ENCODE data around the gene TPRG1. TPM values are rescaled to one million over a fixed set of nuclear protein-coding genes. Genes with fewer than 3 reads are reported as not detected.

Gene TPRG1
- total RNA-seq, 2 donors from 2014 or later = 1.1 to 1.8 TPM

DNA sequence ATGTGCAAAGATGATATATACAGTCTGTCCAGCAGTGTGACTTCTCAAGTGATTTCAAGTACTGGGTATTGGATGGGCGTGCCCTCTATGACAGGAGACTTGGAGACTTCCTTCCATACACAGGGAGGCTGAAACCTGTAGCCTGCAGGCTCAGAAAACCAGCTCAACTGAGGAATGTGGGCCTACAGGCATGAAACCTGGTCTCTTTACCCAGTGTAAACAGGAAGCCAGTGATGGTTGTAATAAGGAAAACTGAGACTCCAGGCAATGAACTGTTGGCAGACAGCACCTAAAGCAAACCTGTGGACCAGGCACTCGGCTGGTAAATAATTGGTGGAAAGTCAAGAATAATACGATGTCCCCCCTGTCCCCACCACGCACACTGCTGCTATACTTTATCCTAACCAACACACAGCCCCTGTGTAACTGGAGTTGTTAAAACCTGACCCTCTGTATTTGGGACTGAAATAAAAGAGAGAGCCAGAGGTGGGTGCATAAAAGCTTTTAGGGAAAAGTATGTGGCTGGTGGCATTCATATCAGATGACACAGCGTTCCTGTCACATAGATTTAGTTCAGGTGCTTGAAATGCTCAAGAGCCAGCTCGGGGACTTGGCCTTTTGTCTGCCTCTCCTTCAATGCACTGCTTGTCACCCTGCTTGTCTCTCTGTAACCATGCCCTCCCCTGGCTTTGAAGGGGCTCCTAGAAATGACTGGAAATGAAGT lies 144.7 kb downstream of the TPRG1 start:
- H3K9ac ChIP-seq (ENCODE audit: low read depth in 2 of 2, low read length in 2 of 2) = peak overlapping the region in 1 of 2 donors; percentile 55
- H3K27ac ChIP-seq = peak overlapping the region; percentile 65
- H3K4me3 ChIP-seq = no peak overlapping the region
- H3K27me3 ChIP-seq = no peaks in the 10 kb centered on the region
- H3K9me3 ChIP-seq = no peaks in the 10 kb centered on the region
- peak; percentile 72 for DNase-seq
- no peak for TF ChIP-seq CTCF (IDR thresholded peaks at IDR 0.05)
- no peaks in the 10 kb centered on the region for H3K4me1 ChIP-seq
- intact Hi-C loops (cut with DNase I) = no loop called here
- no peaks in the 10 kb centered on the region for H3K36me3 ChIP-seq

DNA sequence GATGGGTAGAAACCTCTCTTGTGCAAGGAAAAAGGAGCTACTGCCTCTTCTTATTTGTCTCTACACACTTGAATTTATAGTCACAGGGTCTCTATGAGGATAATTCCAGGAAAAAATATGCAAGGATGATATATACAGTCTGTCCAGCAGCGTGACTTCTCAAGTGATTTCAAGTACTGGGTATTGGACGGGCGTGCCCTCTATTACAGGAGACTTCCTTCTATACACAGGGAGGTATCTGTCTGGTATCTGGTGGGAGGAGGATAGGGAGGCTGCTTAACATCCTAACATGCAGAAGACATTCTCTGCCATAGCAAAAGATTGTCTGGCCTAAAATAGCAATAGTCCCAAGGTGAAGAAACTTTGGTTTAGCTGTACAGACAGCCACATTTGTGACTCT lies 146.1 kb downstream of the TPRG1 start:
- Histone ChIP-seq H3K9me3 (no peaks in the 10 kb centered on the region), H3K4me3 (no peak overlapping the region), H3K4me1 (no peaks in the 10 kb centered on the region), H3K36me3 (no peaks in the 10 kb centered on the region), H3K27ac (no peak overlapping the region), H3K9ac (ENCODE audit: low read depth in 2 of 2, low read length in 2 of 2) (no peak overlapping the region), H3K27me3 (no peaks in the 10 kb centered on the region)
- intact Hi-C loops (cut with DNase I) = no loop called here
- no peak for TF ChIP-seq CTCF (IDR thresholded peaks at IDR 0.05)
- DNase-seq = no peak

DNA sequence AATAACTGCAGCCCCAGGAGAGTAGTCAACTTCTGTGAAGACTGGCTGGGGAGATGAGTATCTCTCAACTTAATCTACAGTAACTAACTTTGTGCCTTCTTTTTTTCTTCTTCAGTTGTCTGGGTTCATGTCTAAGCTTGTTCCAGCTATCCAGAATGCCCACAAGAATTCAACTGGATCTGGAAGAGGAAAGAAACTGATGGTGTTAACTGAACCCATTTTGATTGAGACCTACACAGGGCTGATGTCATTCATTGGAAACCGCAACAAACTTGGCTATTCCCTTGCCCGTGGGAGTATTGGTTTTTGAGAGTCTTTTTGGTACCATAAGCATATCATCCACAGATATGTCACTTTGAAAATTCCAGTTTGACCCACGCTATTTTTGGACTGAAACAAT lies 148.7 kb downstream of the TPRG1 start:
- no peak overlapping the region for H3K9ac ChIP-seq (ENCODE audit: low read depth in 2 of 2, low read length in 2 of 2)
- H3K9me3 ChIP-seq = no peaks in the 10 kb centered on the region
- no peaks in the 10 kb centered on the region for H3K36me3 ChIP-seq
- H3K27me3 ChIP-seq = no peaks in the 10 kb centered on the region
- intact Hi-C loops (cut with DNase I) = no loop called here
- H3K4me3 ChIP-seq = no peak overlapping the region
- H3K27ac ChIP-seq = no peak overlapping the region
- peaks cover 6% of the 10 kb centered on the region for H3K4me1 ChIP-seq
- no peak for TF ChIP-seq CTCF (IDR thresholded peaks at IDR 0.05)
- no peak for DNase-seq

DNA sequence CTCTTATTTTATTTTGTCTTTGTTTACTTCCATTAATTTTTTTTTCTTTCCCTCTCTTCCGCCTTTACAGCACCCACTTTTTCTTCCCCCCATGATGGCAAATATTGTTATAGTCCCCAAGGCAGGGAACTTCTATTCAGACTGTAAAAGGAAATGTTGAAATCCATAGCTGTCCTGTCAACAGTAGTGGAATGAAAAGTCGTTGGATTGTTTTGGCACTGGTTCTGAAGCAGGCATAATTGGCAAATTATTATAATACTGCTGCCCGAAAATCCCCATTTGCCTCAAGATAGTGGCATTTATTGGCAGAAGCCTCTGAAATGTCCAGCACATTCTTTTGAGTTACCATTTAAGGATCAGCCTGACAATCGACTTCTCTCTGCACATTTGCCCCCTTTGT lies 150.6 kb downstream of the TPRG1 start:
- Histone ChIP-seq H3K9ac (ENCODE audit: low read depth in 2 of 2, low read length in 2 of 2) (no peak overlapping the region), H3K4me1 (peaks cover 7% of the 10 kb centered on the region), H3K9me3 (no peaks in the 10 kb centered on the region), H3K4me3 (no peak overlapping the region), H3K36me3 (no peaks in the 10 kb centered on the region), H3K27me3 (no peaks in the 10 kb centered on the region), H3K27ac (no peak overlapping the region)
- no peak for DNase-seq
- intact Hi-C loops (cut with DNase I) = no loop called here
- TF ChIP-seq CTCF (IDR thresholded peaks at IDR 0.05) = no peak

DNA sequence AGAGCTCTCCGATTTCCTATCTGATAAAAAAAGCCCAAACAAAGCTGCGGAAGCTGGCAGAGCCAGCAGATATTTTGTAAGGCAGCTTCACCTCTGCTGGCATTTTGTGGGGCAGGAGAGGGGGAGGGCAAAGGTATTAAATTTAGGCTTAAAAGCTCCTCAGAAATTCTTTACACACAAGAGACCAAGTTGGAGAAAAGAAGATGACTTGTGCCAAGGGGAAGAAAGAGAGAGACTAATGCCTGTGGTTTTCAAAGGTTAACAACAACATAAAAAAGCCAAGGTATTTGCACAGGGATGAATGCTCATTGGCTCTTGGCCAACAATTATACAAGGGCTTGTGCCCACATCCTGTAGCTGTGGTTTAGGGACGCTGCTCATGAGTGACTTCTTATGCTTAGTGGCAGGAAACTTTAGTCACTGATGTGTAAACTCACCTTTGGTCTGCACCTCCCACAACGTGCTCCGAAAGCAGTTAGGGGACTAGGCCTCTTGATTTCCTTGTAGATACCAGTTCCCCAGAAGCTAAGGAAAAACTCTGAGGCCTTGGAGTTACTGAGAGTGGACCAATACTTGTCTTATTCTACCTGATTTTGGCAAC lies 152.9 kb downstream of the TPRG1 start:
- Histone ChIP-seq H3K36me3 (no peaks in the 10 kb centered on the region), H3K9me3 (no peaks in the 10 kb centered on the region), H3K9ac (ENCODE audit: low read depth in 2 of 2, low read length in 2 of 2) (peak overlapping the region in 1 of 2 donors; percentile 43), H3K4me3 (no peak overlapping the region), H3K27me3 (no peaks in the 10 kb centered on the region), H3K27ac (peak overlapping the region; percentile 84), H3K4me1 (peaks cover 7% of the 10 kb centered on the region)
- intact Hi-C loops (cut with DNase I) = no loop called here
- peak; percentile 89 for DNase-seq
- no peak for TF ChIP-seq CTCF (IDR thresholded peaks at IDR 0.05)
